Breast epithelium (tissue), 4 donors: ENCODE data around the gene SLC66A2. TPM values are rescaled to one million over a fixed set of nuclear protein-coding genes. Genes with fewer than 3 reads are reported as not detected.

Experiments
- DNase-seq, 2 donors: peaks; one replicate each; pipeline ENCODE4 v3.0.0-alpha.2; 2019; ENCODE audit warnings: low spot score in 2 of 2
- H3K27ac ChIP-seq, 2 donors: fragments of 200-600 bp; sonication (generic) in 1 of 2; one replicate each; pipeline ENCODE4 v1.5.1; 2016 to 2019; ENCODE audit warnings: mild to moderate bottlenecking in 1 of 2
- H3K27me3 ChIP-seq, 2 donors: fragments of 200-600 bp; sonication (generic) in 1 of 2; one replicate each; pipeline versions ENCODE4 v1.5.1 to v1.6.0; 2017 to 2019; ENCODE audit warnings: control low read depth in 1 of 2, mild to moderate bottlenecking in 1 of 2
- H3K36me3 ChIP-seq: fragments of 200-600 bp; one replicate; pipeline ENCODE4 v1.5.1; 2019
- H3K4me1 ChIP-seq, 2 donors: fragments of 200-600 bp; sonication (generic); one replicate each; pipeline ENCODE4 v1.5.1; 2016 to 2019; ENCODE audit warnings: control low read depth in 1 of 2
- H3K4me3 ChIP-seq, 3 donors: fragments of 200-600 bp; sonication (generic); 1 replicate in 2 of 3; 2 replicates in 1 of 3; pipeline ENCODE4 v1.5.1; 2016 to 2019; ENCODE audit warnings: mild to moderate bottlenecking in 3 of 3, moderate library complexity in 2 of 3
- H3K9me3 ChIP-seq, 2 donors: fragments of 200-600 bp; sonication (generic) in 1 of 2; one replicate each; pipeline ENCODE4 v1.5.1; 2016 to 2019; ENCODE audit warnings: control low read depth in 1 of 2
- CTCF ChIP-seq, 3 donors: fragments of 450-650 bp; IDR thresholded peaks; one replicate each; pipeline ENCODE4 v1.5.1; 2016 to 2017; ENCODE audit warnings: antibody characterized with exemption in 3 of 3, mild to moderate bottlenecking in 3 of 3, moderate library complexity in 3 of 3
- POLR2A ChIP-seq: fragments of 450-650 bp; IDR thresholded peaks from one replicate; pipeline ENCODE4 v1.6.1; 2016; ENCODE audit warnings: antibody characterized with exemption, mild to moderate bottlenecking, moderate library complexity
- POLR2AphosphoS5 ChIP-seq, 3 donors: sonication (generic); formaldehyde crosslinking; IDR thresholded peaks; one replicate each; pipeline ENCODE4 v1.6.1; 2017; ENCODE audit warnings: antibody characterized with exemption in 3 of 3
- intact Hi-C: fragments of 100-400 bp; cut with DNase I; formaldehyde crosslinking; loops from one replicate; pipeline ENCODE4 v1.15.1; 2023; ENCODE audit warnings: low total_unique reads
- total RNA-seq, 3 donors: library from RNA; depleted of rRNA; stranded (reverse); fragments of >200 nt; gene quantifications; one replicate each; pipeline ENCODE4 v1.1.0, GENCODE V29; 2016

Gene SLC66A2
- total RNA-seq, 3 donors from 2014 or later: 45.2 to 141 (median 65.9) TPM

DNA sequence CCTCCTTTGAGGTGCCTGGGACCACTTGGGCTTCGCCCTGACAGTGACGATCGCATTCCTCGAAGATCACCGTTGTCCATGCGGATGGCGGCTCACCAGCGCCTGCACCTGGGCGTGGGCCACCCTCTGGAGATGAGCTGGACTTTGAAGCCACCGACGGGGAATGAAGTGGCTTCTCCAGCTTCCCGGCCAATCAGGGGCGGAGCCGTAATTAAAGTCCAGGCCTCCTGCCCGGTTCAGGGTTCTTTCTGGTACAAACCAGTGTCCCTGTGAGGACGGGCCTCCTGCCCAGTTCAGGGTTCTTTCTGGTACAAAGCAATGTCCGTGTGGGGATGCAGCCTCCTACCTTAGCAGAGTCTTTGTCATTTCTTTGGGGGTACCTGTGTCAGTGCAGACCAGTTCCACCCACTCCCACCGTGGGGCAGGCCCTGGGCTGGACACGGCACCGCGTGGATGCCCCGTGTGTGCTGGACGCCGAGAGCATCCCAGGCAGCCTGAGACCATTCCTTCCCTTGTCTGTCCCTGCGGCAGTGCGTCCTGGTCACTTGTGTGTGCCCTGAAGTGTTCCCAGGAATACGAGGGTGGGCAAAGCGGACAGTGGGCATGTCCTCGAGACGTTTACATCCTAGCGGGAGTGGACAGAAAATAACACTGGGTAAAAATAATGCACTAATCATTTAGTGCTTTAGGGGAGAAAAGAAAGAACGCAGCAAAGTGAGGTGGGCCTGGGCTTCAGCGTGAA lies 98.7 kb downstream of the SLC66A2 start:
- TF ChIP-seq POLR2AphosphoS5 (IDR thresholded peaks at IDR 0.05) (no peak), POLR2A (no peak), CTCF (IDR thresholded peaks at IDR 0.05) (no peak)
- no peak overlapping the region for H3K4me3 ChIP-seq
- H3K36me3 ChIP-seq: no peaks in the 10 kb centered on the region
- intact Hi-C loops: no loop called here
- no peaks in the 10 kb centered on the region for H3K4me1 ChIP-seq
- no peaks in the 10 kb centered on the region for H3K27me3 ChIP-seq
- H3K9me3 ChIP-seq: peaks cover 0 to 16% of the 10 kb centered on the region in 2 donors
- no peak for DNase-seq
- H3K27ac ChIP-seq: no peak overlapping the region

Other genes starting within 250 kb of the SLC66A2 start
- gene KCNG2, start 153.7 kb downstream of the SLC66A2 start, total RNA-seq: 1 to 10 TPM in 1 of 3 donors, under 1 TPM in 2; 0.32 to 1.6 (median 0.66) TPM
- gene HSBP1L1, start 13.0 kb upstream of the SLC66A2 start, total RNA-seq: 10 to 100 TPM; 24.6 to 42.1 (median 38.3) TPM
- gene TXNL4A, start 36.9 kb upstream of the SLC66A2 start, total RNA-seq: 10 to 100 TPM; 21.4 to 39.2 (median 23.9) TPM
- gene RBFA, start 82.8 kb upstream of the SLC66A2 start, total RNA-seq: 10 to 100 TPM; 35.2 to 42.3 (median 40.5) TPM
- 10 to 100 TPM; 15.7 to 20.3 (median 20.1) TPM for gene ADNP2, start 157.6 kb upstream of the SLC66A2 start, total RNA-seq